Muscle of leg (tissue), 11 donors: ENCODE results near the gene SH3RF3. TPM values are rescaled to one million over a fixed set of nuclear protein-coding genes. Genes with fewer than 3 reads are reported as not detected.

Experiments used
- DNase-seq: peaks from one replicate; pipeline ENCODE4 v3.0.0; 2013
- H3K27ac ChIP-seq: one replicate; pipeline ENCODE4 v1.5.1; 2013; ENCODE audit warnings: mild to moderate bottlenecking, low read length, control low read depth
- H3K27me3 ChIP-seq: one replicate; pipeline ENCODE4 v1.6.1; 2013; ENCODE audit warnings: low read length; ENCODE audit not compliant: control insufficient read depth, insufficient read depth
- H3K36me3 ChIP-seq: one replicate; pipeline ENCODE4 v1.6.1; 2013; ENCODE audit warnings: low read length; ENCODE audit not compliant: control insufficient read depth, insufficient read depth
- H3K4me1 ChIP-seq: one replicate; pipeline ENCODE4 v1.6.1; 2013; ENCODE audit warnings: low read length; ENCODE audit not compliant: control insufficient read depth, insufficient read depth
- H3K4me3 ChIP-seq: one replicate; pipeline ENCODE4 v1.5.1; 2013; ENCODE audit warnings: low read length, control low read depth
- H3K9me3 ChIP-seq: replicated peaks from 2 replicates; pipeline ENCODE4 v1.6.1; 2013; ENCODE audit warnings: low read depth, low read length; ENCODE audit not compliant: control insufficient read depth
- WGBS: methylation state at CpG from one replicate; pipeline ENCODE4 v1.1.5; 2013; ENCODE audit warnings: missing lambda C conversion rate; ENCODE audit not compliant: insufficient coverage; 5-methylcytosine and 5-hydroxymethylcytosine counted together
- polyA plus RNA-seq, 8 donors: library from polyadenylated mRNA; unstranded; fragments of 120-200 nt; gene quantifications; one replicate each; pipeline versions ENCODE4 v1.2.1 to v1.2.3, GENCODE V29; 2013; ENCODE audit warnings: inconsistent platforms in 1 of 8, low replicate concordance in 1 of 8; ENCODE audit not compliant: insufficient read length in 8 of 8, insufficient read depth in 1 of 8
- total RNA-seq: library from RNA; stranded (reverse); fragments of 120-200 nt; gene quantifications from one replicate; pipeline ENCODE4 v1.2.4, GENCODE V29; 2013

Gene SH3RF3
- total and polyA plus RNA-seq, 9 donors: 2.7 to 6.8 (median 4.7) TPM

GRCh38 chr2:109345653-109346480, 216.9 kb downstream of the SH3RF3 start:
- H3K36me3 ChIP-seq: no peaks in the 10 kb centered on the region
- peaks cover 3% of the 10 kb centered on the region for H3K27me3 ChIP-seq
- no peaks in the 10 kb centered on the region for H3K9me3 ChIP-seq
- no peak for DNase-seq
- no peak overlapping the region for H3K4me3 ChIP-seq
- 58% methylated on average over 5 of the region's 13 CpGs for WGBS
- no peak overlapping the region for H3K27ac ChIP-seq
- H3K4me1 ChIP-seq: peaks cover 31% of the 10 kb centered on the region

GRCh38 chr2:109346601-109347228, 217.7 kb downstream of the SH3RF3 start:
- DNase-seq: no peak
- Histone ChIP-seq H3K27ac (no peak overlapping the region), H3K4me1 (peaks cover 39% of the 10 kb centered on the region), H3K36me3 (no peaks in the 10 kb centered on the region), H3K9me3 (no peaks in the 10 kb centered on the region), H3K4me3 (no peak overlapping the region), H3K27me3 (peaks cover 3% of the 10 kb centered on the region)
- 70% methylated on average over 11 of the region's 12 CpGs for WGBS

- Histone ChIP-seq H3K27me3 (peaks cover 3% of the 10 kb centered on the region), H3K36me3 (no peaks in the 10 kb centered on the region), H3K9me3 (no peaks in the 10 kb centered on the region), H3K4me3 (no peak overlapping the region), H3K27ac (no peak overlapping the region), H3K4me1 (peaks cover 39% of the 10 kb centered on the region)
- DNase-seq: no peak
- WGBS: 92% methylated on average over 13 of the region's 13 CpGs
Observed at GRCh38 chr2:109347626-109348025, 218.6 kb downstream of the SH3RF3 start.

- Histone ChIP-seq H3K4me3 (no peak overlapping the region), H3K4me1 (peaks cover 43% of the 10 kb centered on the region), H3K9me3 (no peaks in the 10 kb centered on the region), H3K27ac (no peak overlapping the region), H3K27me3 (peaks cover 3% of the 10 kb centered on the region), H3K36me3 (no peaks in the 10 kb centered on the region)
- no peak for DNase-seq
- 83% methylated on average over 3 of the region's 3 CpGs for WGBS
Observed at GRCh38 chr2:109348190-109348589, 219.2 kb downstream of the SH3RF3 start.

- peak overlapping the region; percentile 7 for H3K27ac ChIP-seq
- H3K4me1 ChIP-seq: peaks cover 45% of the 10 kb centered on the region
- 18% methylated on average over 8 of the region's 13 CpGs for WGBS
- H3K9me3 ChIP-seq: no peaks in the 10 kb centered on the region
- H3K36me3 ChIP-seq: no peaks in the 10 kb centered on the region
- no peak for DNase-seq
- peaks cover under 1% of the 10 kb centered on the region for H3K27me3 ChIP-seq
- no peak overlapping the region for H3K4me3 ChIP-seq
Observed at GRCh38 chr2:109348671-109349502, 219.9 kb downstream of the SH3RF3 start.

- peaks cover 2% of the 10 kb centered on the region for H3K9me3 ChIP-seq
- H3K27me3 ChIP-seq: no peaks in the 10 kb centered on the region
- no peak for DNase-seq
- H3K4me1 ChIP-seq: peaks cover 41% of the 10 kb centered on the region
- H3K27ac ChIP-seq: peak overlapping the region; percentile 7
- 63% methylated on average over 14 of the region's 18 CpGs for WGBS
- no peaks in the 10 kb centered on the region for H3K36me3 ChIP-seq
- H3K4me3 ChIP-seq: no peak overlapping the region
Observed at GRCh38 chr2:109349503-109350465, 220.8 kb downstream of the SH3RF3 start.

GRCh38 chr2:109350526-109350925, 221.5 kb downstream of the SH3RF3 start:
- Histone ChIP-seq H3K9me3 (peaks cover 2% of the 10 kb centered on the region), H3K27ac (no peak overlapping the region), H3K4me3 (no peak overlapping the region), H3K4me1 (peaks cover 41% of the 10 kb centered on the region), H3K36me3 (no peaks in the 10 kb centered on the region), H3K27me3 (no peaks in the 10 kb centered on the region)
- no peak for DNase-seq
- 95% methylated on average over 4 of the region's 8 CpGs for WGBS

GRCh38 chr2:109351164-109351756, 222.3 kb downstream of the SH3RF3 start:
- Histone ChIP-seq H3K4me3 (no peak overlapping the region), H3K4me1 (peaks cover 41% of the 10 kb centered on the region), H3K36me3 (no peaks in the 10 kb centered on the region), H3K27me3 (no peaks in the 10 kb centered on the region), H3K27ac (no peak overlapping the region), H3K9me3 (peaks cover 2% of the 10 kb centered on the region)
- 46% methylated on average over 8 of the region's 9 CpGs for WGBS
- DNase-seq: peak; percentile 43
